Activated naive CD8-positive, alpha-beta T cell treated with anti-CD3 and anti-CD28 coated beads, Interleukin-2, amount 50 U/mL, for 16 hours (primary cell): ENCODE data around the gene RGS2.

Experiments
- DNase-seq: peaks from one replicate; pipeline ENCODE4 v3.0.0-alpha.2; 2020; ENCODE audit warnings: low read depth, low spot score

The RGS2 gene

GRCh38 chr1:192795916-192796618, 12.8 kb upstream of the RGS2 start:
- DNase-seq: no peak

GRCh38 chr1:192797143-192797542, 11.7 kb upstream of the RGS2 start:
- no peak for DNase-seq

GRCh38 chr1:192797891-192798290, 10.9 kb upstream of the RGS2 start:
- no peak for DNase-seq

DNA sequence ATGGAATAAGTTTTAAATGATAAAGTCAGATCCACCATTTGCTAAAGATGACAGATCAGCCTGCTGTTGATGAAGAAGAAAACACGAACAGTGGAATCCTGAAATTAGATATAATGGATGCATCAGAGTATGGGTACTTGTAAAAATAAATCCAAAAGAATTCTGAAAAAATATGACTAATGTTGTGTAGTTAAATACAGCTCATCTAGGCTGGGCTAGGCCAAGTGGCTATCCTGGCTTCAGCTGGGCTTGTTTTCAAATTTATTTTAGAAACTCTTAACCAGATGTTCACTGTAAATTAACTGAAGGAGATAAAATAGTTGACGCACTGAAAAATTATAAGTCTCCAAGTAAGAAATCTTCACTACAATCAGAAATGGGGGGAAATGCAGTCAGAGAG, 7.4 kb upstream of the RGS2 start:
- DNase-seq: no peak

- DNase-seq: no peak
These were observed 6.4 kb upstream of the RGS2 start for GRCh38 chr1:192802406-192802805.

- no peak for DNase-seq
These were observed 5.3 kb upstream of the RGS2 start for GRCh38 chr1:192803501-192803900.

GRCh38 chr1:192805832-192806323, 3.0 kb upstream of the RGS2 start:
- no peak for DNase-seq

DNA sequence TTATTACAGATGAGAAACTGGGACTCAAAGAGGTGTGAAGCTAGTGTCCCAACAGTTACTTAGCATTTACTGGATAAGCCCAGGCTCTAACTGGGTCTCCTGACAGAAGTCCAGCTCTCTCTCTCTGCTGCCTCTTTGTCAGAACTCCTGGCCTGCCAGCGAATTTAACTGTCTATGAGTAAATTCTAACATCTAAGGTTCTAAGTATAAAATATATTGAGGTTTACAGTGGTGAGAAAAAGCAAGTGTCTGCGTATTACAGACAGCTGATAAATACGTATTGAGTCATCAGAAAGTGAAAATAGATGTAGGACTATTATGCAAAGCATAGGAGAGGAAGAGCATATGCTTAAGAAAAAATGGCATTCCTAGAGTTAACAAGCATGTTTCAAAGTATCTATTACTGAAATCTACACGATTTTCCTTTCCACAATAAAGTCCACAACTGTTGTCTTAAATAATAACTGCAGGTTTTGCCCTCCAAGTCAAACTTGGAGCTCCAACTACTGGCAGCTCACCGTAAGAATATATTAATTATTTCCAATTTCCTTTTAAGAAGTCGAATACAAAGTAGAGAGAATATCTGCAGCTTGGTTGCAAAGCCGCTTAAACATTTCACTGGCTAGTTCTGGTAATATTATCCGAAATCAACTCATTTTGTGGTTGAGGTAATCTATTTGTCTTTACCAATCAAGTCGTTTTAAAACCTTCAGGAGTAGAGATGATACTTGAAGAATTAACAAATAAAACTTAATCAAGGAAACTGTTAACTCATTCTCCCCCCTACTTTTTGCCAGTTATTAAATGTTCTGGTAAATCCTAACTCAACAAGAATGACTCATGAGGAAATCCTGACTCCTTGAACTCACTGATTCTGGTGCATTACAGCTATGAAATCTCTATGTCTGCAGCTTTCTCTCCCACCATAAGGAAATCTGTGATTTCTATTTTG, 1.4 kb upstream of the RGS2 start:
- DNase-seq: no peak

DNA sequence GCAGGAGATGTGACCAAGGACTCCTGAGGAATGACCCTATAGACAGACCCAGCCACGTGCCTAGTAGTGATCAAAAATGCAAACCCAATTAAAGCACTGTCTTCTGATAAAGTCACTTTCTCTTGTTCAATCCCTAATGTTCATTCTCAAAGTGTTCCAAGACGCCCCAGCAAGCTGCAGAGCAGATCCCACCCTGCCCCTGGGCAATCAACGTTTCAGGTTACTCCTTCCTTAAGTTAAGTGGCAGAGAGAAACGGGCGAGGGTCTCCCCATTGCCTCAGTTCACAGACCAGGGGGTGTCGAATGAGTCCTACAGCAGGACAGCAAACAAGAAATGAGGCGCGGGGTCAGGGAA, 699 bp upstream of the RGS2 start:
- no peak for DNase-seq

- peak; percentile 12 for DNase-seq
These were observed 741 bp downstream of the RGS2 start for GRCh38 chr1:192809307-192810252.

GRCh38 chr1:192810253-192810880, 1.5 kb downstream of the RGS2 start:
- no peak for DNase-seq

DNA sequence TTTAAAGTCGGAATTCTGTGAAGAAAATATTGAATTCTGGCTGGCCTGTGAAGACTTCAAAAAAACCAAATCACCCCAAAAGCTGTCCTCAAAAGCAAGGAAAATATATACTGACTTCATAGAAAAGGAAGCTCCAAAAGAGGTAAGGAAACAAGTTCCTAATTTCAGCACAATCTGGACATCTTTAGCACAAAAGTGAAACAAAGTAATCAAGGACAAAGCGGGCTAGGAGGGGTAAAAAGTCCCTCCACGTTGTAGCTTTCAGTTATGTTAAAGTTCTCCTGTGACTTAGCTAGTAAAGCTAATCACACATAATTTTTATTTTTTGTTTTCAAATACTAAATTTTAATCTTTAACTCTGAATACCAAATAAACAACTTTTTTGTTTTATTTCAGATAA, 2.2 kb downstream of the RGS2 start:
- no peak for DNase-seq

- DNase-seq: no peak
These were observed 2.9 kb downstream of the RGS2 start for GRCh38 chr1:192811594-192812239.

- DNase-seq: no peak
These were observed 3.8 kb downstream of the RGS2 start for GRCh38 chr1:192812420-192813209.

- DNase-seq: no peak
These were observed 6.0 kb downstream of the RGS2 start for GRCh38 chr1:192814805-192815204.

DNA sequence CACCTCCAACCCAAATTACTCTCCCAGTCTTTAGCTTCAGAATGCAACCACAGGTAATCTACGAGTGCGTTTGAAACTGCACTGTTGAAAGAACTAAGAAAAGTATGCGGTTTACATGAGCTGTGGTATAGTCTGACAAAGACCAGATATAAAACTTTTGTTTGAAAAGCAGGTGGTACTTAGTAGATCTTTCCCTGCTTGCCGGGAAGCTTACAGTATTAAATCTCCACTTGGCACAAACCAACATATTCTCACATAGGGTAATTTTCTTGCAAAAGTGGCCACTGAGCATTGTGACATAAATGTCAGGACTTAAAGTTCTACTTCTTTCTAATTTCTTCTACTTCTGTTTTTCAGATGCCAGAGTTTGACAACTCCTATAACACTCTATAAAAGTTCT, 8.4 kb downstream of the RGS2 start:
- no peak for DNase-seq

DNA sequence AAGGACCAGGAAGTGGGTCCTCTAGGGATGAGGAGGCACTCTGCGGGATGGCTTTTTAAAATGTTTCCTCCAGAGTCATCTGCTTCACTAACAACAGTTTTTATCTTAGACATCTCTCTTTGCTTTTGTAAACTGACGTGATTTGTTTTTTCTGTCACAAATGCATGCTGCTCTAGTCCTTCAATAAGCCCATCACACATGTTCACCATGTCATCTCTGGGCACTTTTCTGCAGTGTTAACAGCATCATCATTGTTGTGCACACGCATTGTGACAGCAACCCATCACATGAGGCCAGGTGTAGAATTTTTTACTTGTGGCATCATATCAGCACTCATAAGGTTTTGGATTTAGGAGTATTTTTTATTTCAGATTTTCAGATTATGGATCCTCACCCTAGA, 12.5 kb downstream of the RGS2 start:
- DNase-seq: no peak

GRCh38 chr1:192824511-192824910, 15.7 kb downstream of the RGS2 start:
- no peak for DNase-seq

GRCh38 chr1:192826791-192827546, 18.1 kb downstream of the RGS2 start:
- DNase-seq: no peak
